ENCODE results near the gene KCNN4. TPM values are rescaled to one million over a fixed set of nuclear protein-coding genes. Genes with fewer than 3 reads are reported as not detected.

Gene KCNN4
- total and polyA plus RNA-seq, 11 donors, result 0.15 to 3.7 (median 0.63) TPM

DNA sequence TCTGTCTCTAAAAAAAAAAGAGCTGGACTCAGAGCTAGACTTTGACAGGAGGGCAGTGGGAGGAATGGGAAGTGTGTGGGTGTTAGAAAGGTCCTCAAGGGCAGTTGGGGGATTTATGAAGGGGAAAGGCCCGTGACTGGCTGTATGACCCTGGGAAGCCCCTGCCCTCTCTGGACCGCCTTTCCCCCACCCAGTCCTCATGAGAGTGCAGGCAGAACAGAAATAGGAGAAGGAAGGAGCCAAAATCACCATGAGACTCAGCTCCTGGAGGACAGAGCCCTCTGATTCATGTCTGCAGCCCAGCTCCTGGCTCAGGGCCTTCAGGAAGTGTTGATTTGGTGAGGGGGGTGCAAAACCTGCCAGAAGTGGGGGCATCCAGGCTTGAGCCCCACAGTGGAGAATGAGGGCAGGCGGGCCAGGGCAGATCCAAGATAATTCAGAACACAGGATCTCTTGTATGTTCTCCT, 17.3 kb downstream of the KCNN4 start:
- Histone ChIP-seq H3K27me3 (no peaks in the 10 kb centered on the region), H3K27ac (peak overlapping the region in 1 of 12 donors; percentile 88), H3K4me3 (no peak overlapping the region), H3K4me1 (peaks cover 0 to 65% (median 0%) of the 10 kb centered on the region in 12 donors), H3K36me3 (no peaks in the 10 kb centered on the region), H3K9me3 (no peaks in the 10 kb centered on the region)
- ATAC-seq (peak in 2 of 4 donors; percentile 44 to 46), DNase-seq (peak in 2 of 5 donors; percentile 28 to 53)
- 47 to 63% (median 55%) methylated on average over 3 of the region's 3 CpGs for WGBS, 4 donors
- intact Hi-C loops (cut with DNase I), result no loop called here
- TF ChIP-seq, protein P1, sequence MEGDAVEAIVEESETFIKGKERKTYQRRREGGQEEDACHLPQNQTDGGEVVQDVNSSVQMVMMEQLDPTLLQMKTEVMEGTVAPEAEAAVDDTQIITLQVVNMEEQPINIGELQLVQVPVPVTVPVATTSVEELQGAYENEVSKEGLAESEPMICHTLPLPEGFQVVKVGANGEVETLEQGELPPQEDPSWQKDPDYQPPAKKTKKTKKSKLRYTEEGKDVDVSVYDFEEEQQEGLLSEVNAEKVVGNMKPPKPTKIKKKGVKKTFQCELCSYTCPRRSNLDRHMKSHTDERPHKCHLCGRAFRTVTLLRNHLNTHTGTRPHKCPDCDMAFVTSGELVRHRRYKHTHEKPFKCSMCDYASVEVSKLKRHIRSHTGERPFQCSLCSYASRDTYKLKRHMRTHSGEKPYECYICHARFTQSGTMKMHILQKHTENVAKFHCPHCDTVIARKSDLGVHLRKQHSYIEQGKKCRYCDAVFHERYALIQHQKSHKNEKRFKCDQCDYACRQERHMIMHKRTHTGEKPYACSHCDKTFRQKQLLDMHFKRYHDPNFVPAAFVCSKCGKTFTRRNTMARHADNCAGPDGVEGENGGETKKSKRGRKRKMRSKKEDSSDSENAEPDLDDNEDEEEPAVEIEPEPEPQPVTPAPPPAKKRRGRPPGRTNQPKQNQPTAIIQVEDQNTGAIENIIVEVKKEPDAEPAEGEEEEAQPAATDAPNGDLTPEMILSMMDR (IDR thresholded peaks at IDR 0.05), result no peak
- TF ChIP-seq POLR2A (IDR thresholded peaks at IDR 0.05), result no peak

DNA sequence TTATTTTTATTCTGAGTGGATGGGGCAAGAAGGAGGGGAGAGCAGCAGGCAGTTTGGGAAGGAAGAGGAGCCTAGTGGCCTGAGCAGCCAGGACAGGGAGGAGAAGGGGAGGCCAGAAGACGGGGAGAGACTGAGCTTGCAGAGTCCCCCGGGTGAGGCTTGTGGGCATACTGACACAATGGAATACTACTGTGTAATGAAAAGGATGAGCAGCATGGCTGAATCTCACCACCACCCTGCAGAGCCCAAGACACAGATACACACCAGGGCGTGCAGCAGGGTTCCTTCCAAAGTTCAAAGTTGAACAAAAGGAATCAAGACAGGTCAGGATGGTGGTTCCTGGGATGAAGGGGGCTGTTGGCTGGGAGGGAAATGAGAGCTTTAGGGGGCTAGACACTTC, 18.0 kb downstream of the KCNN4 start:
- DNase-seq (peak in 1 of 5 donors; percentile 4), ATAC-seq (no peak)
- H3K4me1 ChIP-seq, result peaks cover 0 to 61% (median 0%) of the 10 kb centered on the region in 12 donors
- no peaks in the 10 kb centered on the region for H3K36me3 ChIP-seq
- TF ChIP-seq, protein P1 (IDR thresholded peaks at IDR 0.05), result no peak
- no peak for TF ChIP-seq POLR2A (IDR thresholded peaks at IDR 0.05)
- no peaks in the 10 kb centered on the region for H3K9me3 ChIP-seq
- intact Hi-C loops (cut with DNase I), result no loop called here
- no peaks in the 10 kb centered on the region for H3K27me3 ChIP-seq
- WGBS, 4 donors, result 81 to 88% (median 85%) methylated on average over 3 of the region's 3 CpGs
- H3K4me3 ChIP-seq, result no peak overlapping the region
- H3K27ac ChIP-seq, result peak overlapping the region in 1 of 12 donors; percentile 88

DNA sequence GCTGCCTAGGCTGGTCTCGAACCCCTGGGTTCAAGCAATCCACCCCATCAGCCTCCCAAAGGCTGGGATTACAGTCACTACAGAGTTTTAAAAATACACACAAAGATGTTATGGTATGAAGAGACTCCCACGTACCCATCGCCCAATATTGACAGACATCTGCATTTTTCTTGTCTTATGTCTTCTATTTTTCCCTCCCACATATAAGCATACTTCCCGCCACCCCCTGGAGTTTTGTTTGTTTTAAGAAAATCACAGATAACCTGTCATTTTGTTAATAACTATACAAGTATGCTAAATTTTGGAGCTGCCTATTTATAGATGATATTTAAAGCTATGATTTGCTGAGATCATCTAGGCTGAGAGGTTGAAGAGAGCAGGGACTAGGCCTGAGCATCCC, 19.8 kb downstream of the KCNN4 start:
- H3K9me3 ChIP-seq, result no peaks in the 10 kb centered on the region
- H3K4me3 ChIP-seq, result no peak overlapping the region
- peaks cover 0 to 61% (median 0%) of the 10 kb centered on the region in 12 donors for H3K4me1 ChIP-seq
- WGBS, 4 donors, result 87 to 93% (median 90%) methylated on average over 4 of the region's 4 CpGs
- no peak overlapping the region for H3K27ac ChIP-seq
- H3K36me3 ChIP-seq, result no peaks in the 10 kb centered on the region
- DNase-seq (no peak), ATAC-seq (no peak)
- intact Hi-C loops (cut with DNase I), result no loop called here
- TF ChIP-seq POLR2A (IDR thresholded peaks at IDR 0.05), result no peak
- TF ChIP-seq, protein P1 (IDR thresholded peaks at IDR 0.05), result no peak
- H3K27me3 ChIP-seq, result no peaks in the 10 kb centered on the region

DNA sequence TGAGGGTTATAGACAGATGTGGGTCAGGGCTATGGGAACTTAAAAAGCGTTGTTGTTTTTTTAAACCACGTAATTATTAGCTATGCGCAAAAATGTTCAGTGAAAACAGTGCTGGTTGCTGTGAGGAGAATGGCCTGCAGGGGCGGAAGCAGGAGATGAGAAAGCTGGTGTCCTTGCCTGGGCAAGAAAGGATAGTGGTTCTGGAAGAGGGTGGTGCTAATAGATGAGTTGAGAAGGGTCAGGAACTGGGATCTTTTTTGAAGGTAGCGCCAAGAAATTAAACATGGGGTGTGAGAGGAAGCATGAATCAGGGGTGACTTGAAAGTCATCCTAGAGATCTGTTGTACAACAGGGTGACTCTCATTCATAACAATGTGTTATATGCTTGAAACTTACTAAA, 21.3 kb downstream of the KCNN4 start:
- peak overlapping the region in 1 of 12 donors; percentile 27 for H3K27ac ChIP-seq
- DNase-seq, result peak in 1 of 5 donors; percentile 14
- H3K4me1 ChIP-seq, result peaks cover 0 to 55% (median 6%) of the 10 kb centered on the region in 12 donors
- H3K9me3 ChIP-seq, result no peaks in the 10 kb centered on the region
- H3K27me3 ChIP-seq, result no peaks in the 10 kb centered on the region
- ATAC-seq, result no peak
- no peaks in the 10 kb centered on the region for H3K36me3 ChIP-seq
- 72 to 78% (median 75%) methylated on average over 5 of the region's 5 CpGs for WGBS, 4 donors
- H3K4me3 ChIP-seq, result no peak overlapping the region
- TF ChIP-seq, protein P1 (IDR thresholded peaks at IDR 0.05), result no peak
- TF ChIP-seq POLR2A (IDR thresholded peaks at IDR 0.05), result no peak
- intact Hi-C loops (cut with DNase I), result no loop called here

Data from heart left ventricle (tissue), 16 donors.